Umbilical cord (tissue), 2 donors: ENCODE data around the gene ZNF235. TPM values are rescaled to one million over a fixed set of nuclear protein-coding genes. Genes with fewer than 3 reads are reported as not detected.
"Not testable (repeated sequence)": the region's sequence is repeated elsewhere in the genome, so short reads cannot be mapped to it uniquely, and the experiment has no call there.

Source experiments
- DNase-seq: peaks from one replicate; pipeline ENCODE4 v3.0.0-alpha.2; 2015; ENCODE audit warnings: low spot score
- total RNA-seq: library from RNA; depleted of rRNA; stranded (reverse); fragments of >200 nt; gene quantifications from one replicate; pipeline ENCODE4 v1.2.3, GENCODE V29; 2014; ENCODE audit warnings: low replicate concordance; ENCODE audit not compliant: insufficient read depth

ZNF235 gene
- total RNA-seq, 1 donor from 2014 or later: 17.6 TPM

- no peak for DNase-seq
Measured at GRCh38 chr19:44255705-44256411, 49.0 kb downstream of the ZNF235 start.

DNA sequence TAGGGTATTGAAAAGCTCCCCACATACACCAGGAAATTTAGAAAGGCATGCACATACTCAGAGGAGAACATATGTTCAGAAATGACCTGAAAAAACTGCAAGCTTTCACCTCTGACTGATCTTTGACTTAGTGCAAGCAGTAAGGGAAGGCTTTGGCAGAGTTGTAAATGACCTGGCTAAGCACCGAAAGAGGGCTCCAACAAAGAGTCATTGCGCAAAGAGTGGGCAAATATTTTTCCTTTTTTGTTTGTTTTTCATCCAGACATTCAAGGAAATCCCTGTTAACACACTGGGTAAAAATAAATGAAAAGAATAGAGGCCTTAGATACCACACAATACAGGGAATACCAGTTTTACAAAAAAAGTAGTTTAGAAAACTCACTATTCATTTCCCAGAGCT, 50.3 kb downstream of the ZNF235 start:
- DNase-seq: no peak

DNA sequence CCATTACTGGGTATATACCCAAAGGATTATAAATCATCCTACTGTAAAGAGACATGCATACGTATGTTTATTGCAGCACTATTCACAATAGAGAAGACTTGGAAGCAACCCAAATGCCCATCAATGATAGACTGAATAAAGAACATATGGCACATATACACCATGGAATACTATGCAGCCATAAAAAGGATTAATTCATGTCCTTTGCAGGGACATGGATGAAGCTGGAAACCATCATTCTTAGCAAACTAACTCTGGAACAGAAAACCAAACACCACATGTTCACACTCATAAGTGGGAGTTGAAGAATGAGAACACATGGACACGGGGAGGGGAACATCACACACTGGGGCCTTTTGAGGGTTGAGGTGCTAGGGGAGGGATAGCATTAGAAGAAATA, 51.4 kb downstream of the ZNF235 start:
- DNase-seq: not testable (repeated sequence)

GRCh38 chr19:44252332-44252731, 52.5 kb downstream of the ZNF235 start:
- DNase-seq: not testable (repeated sequence)

DNA sequence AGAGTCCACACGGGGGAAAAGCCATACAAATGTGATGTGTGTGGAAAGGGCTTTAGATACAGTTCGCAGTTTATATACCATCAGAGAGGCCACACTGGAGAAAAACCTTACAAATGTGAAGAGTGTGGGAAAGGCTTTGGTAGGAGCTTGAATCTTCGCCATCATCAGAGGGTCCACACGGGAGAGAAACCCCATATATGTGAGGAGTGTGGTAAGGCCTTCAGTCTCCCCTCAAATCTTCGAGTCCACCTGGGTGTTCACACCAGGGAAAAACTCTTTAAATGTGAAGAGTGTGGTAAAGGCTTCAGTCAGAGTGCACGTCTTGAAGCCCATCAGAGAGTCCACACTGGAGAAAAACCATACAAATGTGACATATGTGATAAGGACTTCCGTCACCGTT, 68.4 kb downstream of the ZNF235 start:
- DNase-seq: no peak

Other genes starting within 250 kb of the ZNF235 start
- 4.1 TPM for gene ZNF284, start 232.9 kb downstream of the ZNF235 start, total RNA-seq
- gene ZNF224, start 210.7 kb downstream of the ZNF235 start, total RNA-seq: 40.4 TPM
- 5.5 TPM for gene ZNF225, start 191.6 kb downstream of the ZNF235 start, total RNA-seq
- 21.9 TPM for gene ZNF234, start 163.5 kb downstream of the ZNF235 start, total RNA-seq
- gene ZNF226, start 139.9 kb downstream of the ZNF235 start, total RNA-seq: 24.1 TPM
- gene ZNF227, start 92.5 kb downstream of the ZNF235 start, total RNA-seq: 21.7 TPM
- 9.9 TPM for gene ZNF233, start 45.1 kb downstream of the ZNF235 start, total RNA-seq
- 17.3 TPM for gene ZNF112, start 51.7 kb upstream of the ZNF235 start, total RNA-seq
- 6.3 TPM for gene ZNF285, start 96.6 kb upstream of the ZNF235 start, total RNA-seq
- gene ZNF229, start 143.4 kb upstream of the ZNF235 start, total RNA-seq: 4.1 TPM
- 15.9 TPM for gene ZNF180, start 195.5 kb upstream of the ZNF235 start, total RNA-seq
- not detected for gene CEACAM20, start 224.7 kb upstream of the ZNF235 start, total RNA-seq